ENCODE measurements around the gene PLSCR4. TPM values are rescaled to one million over a fixed set of nuclear protein-coding genes. Genes with fewer than 3 reads are reported as not detected.
A peak's percentile ranks its signal among the peaks of the same experiment; 100 is the strongest.

PLSCR4 gene
- total and polyA plus RNA-seq, 2 of the 4 experiments (the other 2 are of a cell fraction), result 3.8 to 4.4 TPM

DNA sequence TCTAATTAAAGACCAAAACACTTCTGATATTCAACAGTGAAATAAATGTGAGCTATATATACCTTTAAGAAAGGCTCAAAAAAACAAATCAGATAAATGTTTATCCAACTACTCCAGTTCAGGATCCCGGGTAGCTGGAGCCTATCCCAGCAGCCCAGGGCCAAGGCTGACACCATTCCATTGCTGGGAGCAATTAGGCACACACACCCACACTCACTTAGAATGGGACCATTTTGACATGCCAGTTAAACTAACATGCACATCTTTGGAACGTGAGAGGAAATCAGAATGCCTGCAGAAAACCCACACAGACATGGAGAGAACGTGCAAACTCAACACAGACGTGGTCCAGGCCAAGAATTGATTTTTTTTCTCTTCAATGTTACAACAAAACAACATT is 30.0 kb upstream of the PLSCR4 start:
- Histone ChIP-seq H2BK20ac (ENCODE audit: low read depth, low read length) (no peak overlapping the region), H3K23ac (ENCODE audit: low read depth, low read length) (peak overlapping the region; percentile 72; the same call in 1 of the 2 replicates), H3K4me2 (ENCODE audit: low read depth, low read length) (no peak overlapping the region), H4K5ac (ENCODE audit: low read depth, low read length) (no peak overlapping the region), H3K9me3 (ENCODE audit: control insufficient read depth, insufficient read depth, low read length) (no peaks in the 10 kb centered on the region), H3K27me3 (ENCODE audit: control insufficient read depth, insufficient read depth, low read length) (no peaks in the 10 kb centered on the region), H3K9ac (ENCODE audit: low read depth, low read length) (no peak overlapping the region), H3K79me1 (ENCODE audit: low read depth in 1 of 2, low read length in 2 of 2) (no peaks in the 10 kb centered on the region), H3K36me3 (ENCODE audit: control insufficient read depth, insufficient read depth, low read length) (no peaks in the 10 kb centered on the region), H2AK5ac (ENCODE audit: low read depth, low read length) (no peak overlapping the region; the same call in 1 of the 2 replicates), H2BK15ac (ENCODE audit: low read depth, low read length) (no peak overlapping the region; the same call in 2 of the 3 replicates), H3K27ac (ENCODE audit: insufficient read depth, low read length) (no peak overlapping the region), H3K4me3 (ENCODE audit: insufficient read depth, low read depth, low read length) (no peak overlapping the region), H2AFZ (replicated peaks; ENCODE audit: low read length, poor library complexity) (peak overlapping the region; percentile 79), H2BK5ac (ENCODE audit: low read depth, low read length, poor library complexity, severe bottlenecking) (no peak overlapping the region), H3K18ac (ENCODE audit: low read depth, low read length) (no peak overlapping the region), H4K8ac (ENCODE audit: low read depth in 2 of 2, low read length in 2 of 2) (no peak overlapping the region), H4K20me1 (ENCODE audit: insufficient read depth, low read length) (no peaks in the 10 kb centered on the region), H2BK120ac (ENCODE audit: low read depth, low read length) (no peak overlapping the region), H3K56ac (ENCODE audit: extremely low read depth, insufficient read depth, low read length) (no peak overlapping the region), H2AK9ac (replicated peaks; ENCODE audit: low read depth, low read length, poor library complexity) (no peak overlapping the region), H4K91ac (ENCODE audit: insufficient read depth, low read depth, low read length) (no peak overlapping the region), H3K4me1 (ENCODE audit: control insufficient read depth, insufficient read depth, low read length) (no peaks in the 10 kb centered on the region), H3K14ac (replicated peaks; ENCODE audit: low read depth, low read length) (peak overlapping the region; percentile 65; the same call in 1 of the 2 replicates), H3K9me1 (ENCODE audit: insufficient read depth, low read length) (no peaks in the 10 kb centered on the region), H3K4ac (ENCODE audit: low read depth, low read length) (no peak overlapping the region)
- POLR2A ChIA-PET (ENCODE audit: unreplicated experiment), result no interaction called here
- in situ Hi-C loops (cut with MboI; ENCODE audit: low sequenced_read_pairs), result no loop called here
- DNase-seq (peak; percentile 26), ATAC-seq (ENCODE audit: low read depth) (peak; percentile 72; the same call in 1 of the 2 replicates)
- intact Hi-C loops (cut with micrococcal nuclease), result no loop called here
- dilution Hi-C loops (cut with HindIII; ENCODE audit: low sequenced_read_pairs, unreplicated experiment), result no loop called here
- 30% methylated on average over 2 of the region's 4 CpGs; no CpG with 5 or more reads in 1 of the 2 experiments for WGBS, 2 experiments (ENCODE audit: extremely low coverage in 2 of 2, insufficient read length in 1 of 2)
- no peak for TF ChIP-seq BHLHE40 (IDR thresholded peaks at IDR 0.05; ENCODE audit: low read depth, low read length)
- no peak for TF ChIP-seq MXI1 (IDR thresholded peaks at IDR 0.05; ENCODE audit: borderline replicate concordance, low read depth, low read length)
- TF ChIP-seq CEBPB (IDR thresholded peaks at IDR 0.05; ENCODE audit: low read depth, low read length), result no peak
- no peak for TF ChIP-seq POLR2A (IDR thresholded peaks at IDR 0.05; ENCODE audit: low read depth, low read length)
- TF ChIP-seq RAD21 (IDR thresholded peaks at IDR 0.05; ENCODE audit: low read length), result no peak
- no peak for TF ChIP-seq FOS (IDR thresholded peaks at IDR 0.05; ENCODE audit: low read depth, low read length)
- no peak for TF ChIP-seq RFX5 (IDR thresholded peaks at IDR 0.05; ENCODE audit: low read depth, low read length)
- no peak for TF ChIP-seq MAZ (IDR thresholded peaks at IDR 0.05; ENCODE audit: borderline replicate concordance, low read depth, low read length)
- no peak for TF ChIP-seq SMC3 (IDR thresholded peaks at IDR 0.05; ENCODE audit: low read depth, low read length)
- no peak for TF ChIP-seq CHD1 (IDR thresholded peaks at IDR 0.05; ENCODE audit: low read depth, low read length)
- no peak for TF ChIP-seq USF2 (IDR thresholded peaks at IDR 0.05; ENCODE audit: low read depth, low read length)
- TF ChIP-seq ELK1 (IDR thresholded peaks at IDR 0.05; ENCODE audit: borderline replicate concordance, low read depth, low read length), result no peak
- no peak for TF ChIP-seq RCOR1 (IDR thresholded peaks at IDR 0.05; ENCODE audit: insufficient replicate concordance, low read length)
- TF ChIP-seq, protein P1, sequence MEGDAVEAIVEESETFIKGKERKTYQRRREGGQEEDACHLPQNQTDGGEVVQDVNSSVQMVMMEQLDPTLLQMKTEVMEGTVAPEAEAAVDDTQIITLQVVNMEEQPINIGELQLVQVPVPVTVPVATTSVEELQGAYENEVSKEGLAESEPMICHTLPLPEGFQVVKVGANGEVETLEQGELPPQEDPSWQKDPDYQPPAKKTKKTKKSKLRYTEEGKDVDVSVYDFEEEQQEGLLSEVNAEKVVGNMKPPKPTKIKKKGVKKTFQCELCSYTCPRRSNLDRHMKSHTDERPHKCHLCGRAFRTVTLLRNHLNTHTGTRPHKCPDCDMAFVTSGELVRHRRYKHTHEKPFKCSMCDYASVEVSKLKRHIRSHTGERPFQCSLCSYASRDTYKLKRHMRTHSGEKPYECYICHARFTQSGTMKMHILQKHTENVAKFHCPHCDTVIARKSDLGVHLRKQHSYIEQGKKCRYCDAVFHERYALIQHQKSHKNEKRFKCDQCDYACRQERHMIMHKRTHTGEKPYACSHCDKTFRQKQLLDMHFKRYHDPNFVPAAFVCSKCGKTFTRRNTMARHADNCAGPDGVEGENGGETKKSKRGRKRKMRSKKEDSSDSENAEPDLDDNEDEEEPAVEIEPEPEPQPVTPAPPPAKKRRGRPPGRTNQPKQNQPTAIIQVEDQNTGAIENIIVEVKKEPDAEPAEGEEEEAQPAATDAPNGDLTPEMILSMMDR (conservative IDR thresholded peaks at IDR 0.05; ENCODE audit: low read depth, low read length), result no peak
- no peak for TF ChIP-seq MAFK (IDR thresholded peaks at IDR 0.05; ENCODE audit: low read depth, low read length)
- no peak for TF ChIP-seq NFE2L2 (IDR thresholded peaks at IDR 0.05; ENCODE audit: low read depth, low read length)
- CTCF ChIA-PET, result no interaction called here
- BruUV-seq (replicated peaks), result no TSS peak
